Omental fat pad (tissue), 4 donors: ENCODE measurements around the gene BICC1. TPM values are rescaled to one million over a fixed set of nuclear protein-coding genes. Genes with fewer than 3 reads are reported as not detected.
"Not testable (repeated sequence)": the region's sequence is repeated elsewhere in the genome, so short reads cannot be mapped to it uniquely, and the experiment has no call there.

ENCODE experiments used
- ATAC-seq: fragments of 150-250 bp; one replicate; pipeline ENCODE4 v1.9.1; 2016; ENCODE audit warnings: mild to moderate bottlenecking, moderate library complexity; ENCODE audit not compliant: low FRiP score
- DNase-seq: peaks from one replicate; pipeline ENCODE4 v3.0.0-alpha.2; 2019; ENCODE audit warnings: low spot score
- total RNA-seq, 4 donors: library from RNA; depleted of rRNA; stranded (reverse); fragments of >200 nt; gene quantifications; one replicate each; pipeline ENCODE4 v1.1.0, GENCODE V29; 2016
- TF ChIP-seq, protein P1 (sequence below), 3 donors: fragments of 450-650 bp; IDR thresholded peaks; one replicate each; pipeline ENCODE4 v1.5.1; 2016 to 2017; ENCODE audit warnings: antibody characterized with exemption in 3 of 3, mild to moderate bottlenecking in 3 of 3, moderate library complexity in 2 of 3

BICC1 gene
- total RNA-seq, 4 donors from 2014 or later: 14.8 to 44.6 (median 27.2) TPM

DNA sequence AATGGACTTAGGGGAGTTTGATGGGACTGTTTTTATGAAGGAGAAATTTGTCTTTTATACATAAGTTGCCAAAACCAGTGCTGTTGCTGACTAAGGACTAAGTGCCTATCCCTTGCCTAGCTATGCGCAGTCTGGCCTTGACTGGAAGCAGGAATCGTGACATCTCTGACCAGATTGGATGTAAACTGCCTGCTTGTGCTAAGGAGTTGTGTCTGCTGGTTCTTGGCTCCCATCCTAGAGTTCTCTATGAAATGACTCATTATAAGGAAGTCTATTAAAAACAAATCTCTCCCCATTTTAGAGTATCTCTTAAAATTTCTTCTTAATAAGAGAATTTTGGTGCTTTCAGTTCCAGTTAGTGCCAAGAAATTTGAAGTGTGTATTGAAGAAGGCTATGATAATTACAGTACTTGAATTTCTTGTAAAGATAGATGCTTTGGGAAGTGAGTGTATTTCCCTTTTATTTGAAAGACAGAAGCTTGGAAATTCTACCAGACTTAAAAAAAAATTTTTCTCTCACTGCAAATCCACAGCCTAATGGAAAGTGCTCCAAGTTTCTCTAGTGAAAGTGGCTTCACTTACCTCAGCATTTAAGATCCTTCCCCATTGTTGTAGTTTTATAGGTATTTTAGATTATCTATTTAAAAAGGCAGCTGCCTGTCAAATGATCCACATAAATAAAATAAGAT, 77.6 kb downstream of the BICC1 start:
- peak; percentile 82 for ATAC-seq
- TF ChIP-seq, protein P1, sequence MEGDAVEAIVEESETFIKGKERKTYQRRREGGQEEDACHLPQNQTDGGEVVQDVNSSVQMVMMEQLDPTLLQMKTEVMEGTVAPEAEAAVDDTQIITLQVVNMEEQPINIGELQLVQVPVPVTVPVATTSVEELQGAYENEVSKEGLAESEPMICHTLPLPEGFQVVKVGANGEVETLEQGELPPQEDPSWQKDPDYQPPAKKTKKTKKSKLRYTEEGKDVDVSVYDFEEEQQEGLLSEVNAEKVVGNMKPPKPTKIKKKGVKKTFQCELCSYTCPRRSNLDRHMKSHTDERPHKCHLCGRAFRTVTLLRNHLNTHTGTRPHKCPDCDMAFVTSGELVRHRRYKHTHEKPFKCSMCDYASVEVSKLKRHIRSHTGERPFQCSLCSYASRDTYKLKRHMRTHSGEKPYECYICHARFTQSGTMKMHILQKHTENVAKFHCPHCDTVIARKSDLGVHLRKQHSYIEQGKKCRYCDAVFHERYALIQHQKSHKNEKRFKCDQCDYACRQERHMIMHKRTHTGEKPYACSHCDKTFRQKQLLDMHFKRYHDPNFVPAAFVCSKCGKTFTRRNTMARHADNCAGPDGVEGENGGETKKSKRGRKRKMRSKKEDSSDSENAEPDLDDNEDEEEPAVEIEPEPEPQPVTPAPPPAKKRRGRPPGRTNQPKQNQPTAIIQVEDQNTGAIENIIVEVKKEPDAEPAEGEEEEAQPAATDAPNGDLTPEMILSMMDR (IDR thresholded peaks at IDR 0.05): no peak
- no peak for DNase-seq

DNA sequence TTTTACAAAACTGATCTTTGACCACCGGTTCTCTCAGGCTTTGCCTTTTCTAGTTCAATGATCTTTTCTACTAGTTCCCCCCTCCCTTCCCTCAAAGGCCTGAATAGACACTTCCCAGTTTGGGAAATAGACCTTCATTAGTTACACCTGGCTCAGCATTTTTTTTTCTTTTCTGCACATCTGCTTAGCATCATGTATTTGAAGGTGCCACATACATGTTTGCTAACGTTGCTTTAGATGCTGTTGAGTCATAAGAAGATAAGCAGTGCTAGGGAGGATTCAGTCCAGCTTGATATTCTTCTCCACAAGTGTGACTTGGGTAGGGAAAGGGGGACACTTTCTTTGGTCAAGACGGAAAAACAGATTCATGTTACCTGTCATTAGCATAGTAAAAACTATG, 78.3 kb downstream of the BICC1 start:
- ATAC-seq (no peak), DNase-seq (no peak)
- TF ChIP-seq, protein P1 (IDR thresholded peaks at IDR 0.05): no peak

DNA sequence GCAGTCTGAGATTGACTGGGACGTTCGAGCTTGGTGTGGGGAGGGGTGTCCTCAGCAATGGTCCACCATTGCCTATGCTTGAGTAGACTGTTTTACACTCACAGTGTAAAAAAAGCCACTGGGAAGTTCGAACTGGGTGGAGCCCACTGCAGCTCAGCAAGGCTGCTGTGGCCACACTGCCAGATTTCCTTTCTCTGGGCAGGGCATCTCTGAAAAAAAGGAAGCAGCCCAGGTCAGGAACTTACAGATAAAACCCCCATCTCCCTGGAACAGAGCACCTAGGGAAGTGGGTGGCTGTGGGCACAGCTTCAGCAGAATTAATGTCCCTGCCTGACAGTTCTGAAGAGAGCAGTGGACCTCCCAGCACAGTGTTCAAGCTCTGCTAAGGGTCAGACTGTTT, 80.3 kb downstream of the BICC1 start:
- ATAC-seq: no peak
- TF ChIP-seq, protein P1 (IDR thresholded peaks at IDR 0.05): no peak
- no peak for DNase-seq

DNA sequence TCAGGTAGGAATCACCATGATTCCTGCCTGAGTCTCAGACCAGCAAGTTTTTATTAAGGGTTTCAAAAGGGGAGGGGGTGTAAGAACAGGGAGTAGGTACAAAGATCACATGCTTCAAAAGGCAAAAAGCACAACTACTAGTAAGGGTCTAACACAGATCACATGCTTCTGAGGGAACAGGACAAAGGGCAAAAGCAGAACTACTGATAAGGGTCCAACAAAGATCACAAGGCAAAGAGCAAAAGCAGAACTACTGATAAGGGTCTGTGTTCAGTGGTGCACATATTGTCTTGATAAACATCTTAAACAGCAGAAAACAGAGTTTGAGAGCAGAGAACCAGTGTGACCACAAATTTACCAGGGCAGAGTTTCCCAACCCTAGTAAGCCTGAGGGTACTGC, 84.5 kb downstream of the BICC1 start:
- DNase-seq, ATAC-seq: not testable (repeated sequence)

GRCh38 chr10:58599927-58600553, 87.4 kb downstream of the BICC1 start:
- DNase-seq (no peak), ATAC-seq (no peak)
- TF ChIP-seq, protein P1 (IDR thresholded peaks at IDR 0.05): no peak

DNA sequence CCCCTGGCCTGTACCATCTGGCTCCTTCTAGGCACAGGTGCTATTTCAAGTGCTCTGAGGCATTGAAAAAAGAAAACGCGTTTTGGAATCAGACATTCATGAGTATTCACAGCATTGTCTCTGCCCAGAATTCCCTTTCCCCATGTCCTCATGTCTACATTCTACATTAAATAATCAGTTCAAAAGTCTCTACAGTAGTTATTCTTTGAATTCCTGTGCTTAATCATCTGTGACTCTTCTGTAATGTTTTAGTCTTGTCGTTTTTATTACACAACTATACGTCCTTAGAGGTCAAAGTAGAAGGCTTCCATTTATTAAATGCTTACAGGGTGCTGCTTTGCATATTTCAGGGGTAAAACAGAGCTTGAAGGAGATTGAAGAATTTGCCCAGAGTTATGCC, 95.7 kb downstream of the BICC1 start:
- no peak for ATAC-seq
- TF ChIP-seq, protein P1 (IDR thresholded peaks at IDR 0.05): no peak

GRCh38 chr10:58608826-58609531, 96.3 kb downstream of the BICC1 start:
- DNase-seq: no peak
- ATAC-seq: no peak
- TF ChIP-seq, protein P1 (IDR thresholded peaks at IDR 0.05): no peak

More for the DNA sequence above, 95.7 kb downstream of the BICC1 start:
- no peak for DNase-seq
